Hepatocyte (in vitro differentiated cells): ENCODE data around the gene SORCS2. TPM values are rescaled to one million over a fixed set of nuclear protein-coding genes. Genes with fewer than 3 reads are reported as not detected.

ENCODE experiments used
- DNase-seq: peaks from one replicate; pipeline ENCODE4 v3.0.0-alpha.2; 2016; ENCODE audit warnings: low spot score
- H2AFZ ChIP-seq: fragments of 200-600 bp; sonication (generic); 2 replicates; pipeline ENCODE4 v1.6.0; 2016; ENCODE audit warnings: antibody characterized with exemption, mild to moderate bottlenecking
- H3K27ac ChIP-seq: fragments of 200-600 bp; sonication (generic); 2 replicates; pipeline ENCODE4 v1.5.1; 2016; ENCODE audit warnings: mild to moderate bottlenecking
- H3K27me3 ChIP-seq: fragments of 200-600 bp; sonication (generic); 2 replicates; pipeline ENCODE4 v1.6.1; 2016
- H3K36me3 ChIP-seq: fragments of 200-600 bp; sonication (generic); replicated peaks from 2 replicates; pipeline ENCODE4 v1.5.1; 2016; ENCODE audit warnings: low read depth; ENCODE audit not compliant: insufficient read depth
- H3K4me1 ChIP-seq: fragments of 200-600 bp; sonication (generic); 2 replicates; pipeline ENCODE4 v1.5.1; 2016; ENCODE audit warnings: mild to moderate bottlenecking, moderate library complexity; ENCODE audit not compliant: insufficient read depth
- H3K4me2 ChIP-seq: fragments of 200-600 bp; sonication (generic); 2 replicates; pipeline ENCODE4 v1.6.0; 2016
- H3K4me3 ChIP-seq: fragments of 200-600 bp; sonication (generic); 2 replicates; pipeline ENCODE4 v1.5.1; 2016; ENCODE audit warnings: mild to moderate bottlenecking
- H3K79me2 ChIP-seq: fragments of 200-600 bp; sonication (generic); 2 replicates; pipeline ENCODE4 v1.6.0; 2017; ENCODE audit warnings: mild to moderate bottlenecking
- H3K9me2 ChIP-seq: fragments of 200-600 bp; sonication (generic); replicated peaks from 2 replicates; pipeline ENCODE4 v1.6.0; 2017; ENCODE audit warnings: mild to moderate bottlenecking; ENCODE audit not compliant: insufficient read depth
- H3K9me3 ChIP-seq: fragments of 200-600 bp; sonication (generic); 2 replicates; pipeline ENCODE4 v1.5.1; 2016; ENCODE audit warnings: low read depth, mild to moderate bottlenecking
- H4K20me1 ChIP-seq: fragments of 200-600 bp; sonication (generic); 2 replicates; pipeline ENCODE4 v1.6.0; 2016; ENCODE audit warnings: mild to moderate bottlenecking; ENCODE audit not compliant: insufficient read depth, poor library complexity, severe bottlenecking
- CTCF ChIP-seq: fragments of 200-600 bp; sonication (generic); IDR thresholded peaks from 2 replicates; pipeline ENCODE4 v1.5.1; 2016; ENCODE audit warnings: antibody characterized with exemption, mild to moderate bottlenecking; ENCODE audit not compliant: poor library complexity
- EZH2 ChIP-seq: fragments of 200-600 bp; sonication (generic); IDR thresholded peaks from 2 replicates; pipeline ENCODE4 v1.6.1; 2016; ENCODE audit warnings: antibody characterized with exemption, mild to moderate bottlenecking, borderline replicate concordance
- EZH2phosphoT487 ChIP-seq: fragments of 200-600 bp; sonication (generic); IDR thresholded peaks from one replicate; pipeline ENCODE4 v1.6.1; 2018; ENCODE audit warnings: antibody characterized with exemption, mild to moderate bottlenecking, low read depth, moderate library complexity; ENCODE audit not compliant: unreplicated experiment, severe bottlenecking
- WGBS: methylation state at CpG from one replicate; pipeline ENCODE4 v1.1.6; 2016; ENCODE audit warnings: low lambda C conversion rate; ENCODE audit errors: missing lambda C conversion rate; 5-methylcytosine and 5-hydroxymethylcytosine counted together
- polyA plus RNA-seq: library from polyadenylated mRNA; unstranded; fragments of >200 nt; fragmentation: Nextera tagmentation; extraction: Ambion mirVana; gene quantifications from 2 replicates; pipeline ENCODE4 v1.2.1, GENCODE V29; 2016
- total RNA-seq: library from RNA; depleted of rRNA; stranded (reverse); fragments of >200 nt; gene quantifications from 2 replicates; pipeline ENCODE4 v1.2.3, GENCODE V29; 2014

SORCS2 gene
- total and polyA plus RNA-seq, 2 experiments from 2014 or later = 1.6 to 4.8 TPM

- no peaks in the 10 kb centered on the region for H3K79me2 ChIP-seq
- H3K9me3 ChIP-seq = no peaks in the 10 kb centered on the region
- H3K27me3 ChIP-seq = no peaks in the 10 kb centered on the region
- H2AFZ ChIP-seq = no peak overlapping the region
- no peak for TF ChIP-seq EZH2phosphoT487
- TF ChIP-seq EZH2 = no peak
- TF ChIP-seq CTCF = no peak
- H3K4me2 ChIP-seq = no peak overlapping the region
- no peaks in the 10 kb centered on the region for H4K20me1 ChIP-seq
- 75% methylated on average over 15 of the region's 15 CpGs for WGBS
- no peak for DNase-seq
- H3K4me1 ChIP-seq = no peaks in the 10 kb centered on the region
- no peak overlapping the region for H3K4me3 ChIP-seq
- no peak overlapping the region for H3K27ac ChIP-seq
- H3K36me3 ChIP-seq = no peaks in the 10 kb centered on the region
- H3K9me2 ChIP-seq = no peaks in the 10 kb centered on the region
These were observed 311.4 kb downstream of the SORCS2 start for GRCh38 chr4:7503559-7504249.

GRCh38 chr4:7505116-7505900 lies 313.0 kb downstream of the SORCS2 start:
- Histone ChIP-seq H3K27me3 (no peaks in the 10 kb centered on the region), H3K4me2 (no peak overlapping the region), H2AFZ (no peak overlapping the region), H3K9me3 (no peaks in the 10 kb centered on the region), H3K36me3 (no peaks in the 10 kb centered on the region), H3K4me3 (no peak overlapping the region), H4K20me1 (no peaks in the 10 kb centered on the region), H3K27ac (no peak overlapping the region), H3K79me2 (no peaks in the 10 kb centered on the region), H3K4me1 (no peaks in the 10 kb centered on the region), H3K9me2 (no peaks in the 10 kb centered on the region)
- TF ChIP-seq EZH2 (no peak), EZH2phosphoT487 (no peak), CTCF (no peak)
- 97% methylated on average over 25 of the region's 25 CpGs for WGBS
- DNase-seq = no peak

GRCh38 chr4:7506119-7506518 lies 313.8 kb downstream of the SORCS2 start:
- DNase-seq = no peak
- Histone ChIP-seq H3K27me3 (no peaks in the 10 kb centered on the region), H3K27ac (no peak overlapping the region), H4K20me1 (no peaks in the 10 kb centered on the region), H3K4me1 (no peaks in the 10 kb centered on the region), H3K79me2 (no peaks in the 10 kb centered on the region), H3K4me2 (no peak overlapping the region), H3K9me3 (no peaks in the 10 kb centered on the region), H3K36me3 (no peaks in the 10 kb centered on the region), H3K9me2 (no peaks in the 10 kb centered on the region), H2AFZ (no peak overlapping the region), H3K4me3 (no peak overlapping the region)
- WGBS = 91% methylated on average over 9 of the region's 9 CpGs
- TF ChIP-seq EZH2 (no peak), CTCF (no peak), EZH2phosphoT487 (no peak)
